OCI-LY1 (cell line): ENCODE data around the gene MLLT3.

Source experiments
- CTCF ChIP-seq: fragments of 200-600 bp; sonication (generic), shearing (Covaris generic); IDR thresholded peaks from 2 replicates; pipeline ENCODE4 v1.5.1; 2017; ENCODE audit warnings: mild to moderate bottlenecking, antibody characterized with exemption, low read length, moderate library complexity, mixed read lengths
- EZH2 ChIP-seq: fragments of 200-600 bp; sonication (generic), shearing (Covaris generic); IDR thresholded peaks from 2 replicates; pipeline ENCODE4 v1.8.0; 2017; ENCODE audit warnings: borderline replicate concordance, mixed run types, mild to moderate bottlenecking, antibody characterized with exemption, low read length, moderate library complexity, mixed read lengths

- TF ChIP-seq CTCF (no peak), EZH2 (no peak)
Measured at GRCh38 chr9:20593105-20593504, 29.2 kb downstream of the MLLT3 start.
